K562 (cell line): Measurements from ENCODE around the gene PTGES3L. TPM values are rescaled to one million over a fixed set of nuclear protein-coding genes. Genes with fewer than 3 reads are reported as not detected.

Experiments used
- ATAC-seq: fragments of 200-7000 bp; cut with Tn5 transposase; 3 replicates; pipeline ENCODE4 v1.9.1; 2020; ENCODE audit warnings: moderate library complexity
- BruUV-seq: library from RNA; stranded (reverse); fragments of 400-500 nt; replicated peaks from 2 replicates; lab custom pipeline; 2021; lab: Mats Ljungman, UMichigan
- CTCF ChIA-PET: fragments of 300-600 bp; formaldehyde crosslinking; extraction: SDS; loops from one replicate; lab custom pipeline; 2021; ENCODE audit warnings: low intra/inter-chr PET ratio; lab: Yijun Ruan, JAX
- POLR2A ChIA-PET: fragments of 300-600, 350-650 bp; sonication (Branson Sonifier 250); formaldehyde crosslinking; extraction: SDS; loops from one replicate; lab custom pipeline; 2021; ENCODE audit warnings: antibody characterized with exemption, inconsistent platforms; lab: Yijun Ruan, JAX
- DNase-seq, 4 experiments: peaks; one replicate each; pipeline versions ENCODE4 v3.0.0 to v3.0.0-alpha.2; 2011 to 2018; ENCODE audit warnings: low spot score in 3 of 4, mixed read lengths in 3 of 4; ENCODE audit errors: extremely low read depth in 1 of 4
- FAIRE-seq: peaks from 2 replicates; lab custom pipeline; 2011; peaks lifted over from hg19 to GRCh38; lab: Jason Lieb, UNC
- H2AFZ ChIP-seq: 2 replicates; pipeline ENCODE4 v1.6.0; 2011; ENCODE audit warnings: low read depth, low read length, control low read depth, inconsistent platforms
- H3K27ac ChIP-seq: fragments of 200-600 bp; 3 replicates; pipeline ENCODE4 v1.8.0; 2011; ENCODE audit warnings: low read depth, mild to moderate bottlenecking, control low read depth, inconsistent platforms, low read length, moderate library complexity, mixed read lengths; ENCODE audit errors: extremely low read depth
- H3K27me3 ChIP-seq, 2 experiments: fragments of 300-600 bp in 1 of 2; 2 replicates in 1 of 2; 3 replicates in 1 of 2; pipeline versions ENCODE4 v1.6.0 to v1.8.0; 2011; ENCODE audit warnings: inconsistent platforms in 2 of 2, low read length in 2 of 2, mild to moderate bottlenecking in 1 of 2, mixed read lengths in 1 of 2, moderate library complexity in 1 of 2; ENCODE audit not compliant: control insufficient read depth in 2 of 2, insufficient read depth in 2 of 2
- H3K36me3 ChIP-seq: fragments of 300-600 bp; 3 replicates; pipeline ENCODE4 v1.8.0; 2011; ENCODE audit warnings: mild to moderate bottlenecking, low read length, inconsistent platforms; ENCODE audit not compliant: control insufficient read depth, insufficient read depth
- H3K4me1 ChIP-seq, 2 experiments: fragments of 200-600 bp in 1 of 2; replicated peaks in 1 of 2; 2 replicates in 1 of 2; 3 replicates in 1 of 2; pipeline versions ENCODE4 v1.5.1 to v1.8.0; 2011; ENCODE audit warnings: inconsistent platforms in 2 of 2, low read length in 2 of 2, mild to moderate bottlenecking in 1 of 2, mixed read lengths in 1 of 2, moderate library complexity in 1 of 2; ENCODE audit not compliant: control insufficient read depth in 2 of 2, insufficient read depth in 2 of 2
- H3K4me2 ChIP-seq: 2 replicates; pipeline ENCODE4 v1.6.1; 2011; ENCODE audit warnings: low read length, control low read depth, inconsistent platforms, mixed read lengths; ENCODE audit not compliant: insufficient read depth
- H3K4me3 ChIP-seq: fragments of 200-600 bp; sonication (generic), shearing (Covaris generic); 2 replicates; pipeline ENCODE4 v1.5.1; 2016; ENCODE audit warnings: control low read depth, inconsistent platforms
- H3K79me2 ChIP-seq: fragments of 200-600 bp; 3 replicates; pipeline ENCODE4 v1.8.0; 2011; ENCODE audit warnings: low read length, inconsistent platforms; ENCODE audit not compliant: control insufficient read depth, insufficient read depth
- H3K9ac ChIP-seq, 2 experiments: 2 replicates each; pipeline versions ENCODE4 v1.6.0 to v1.6.1; 2011; ENCODE audit warnings: low read depth in 2 of 2, low read length in 2 of 2, control low read depth in 1 of 2, inconsistent platforms in 1 of 2, mild to moderate bottlenecking in 1 of 2, mixed read lengths in 1 of 2; ENCODE audit not compliant: insufficient read depth in 1 of 2
- H3K9me1 ChIP-seq: one replicate; pipeline ENCODE4 v1.6.0; 2011; ENCODE audit warnings: inconsistent platforms, mild to moderate bottlenecking, low read length, moderate library complexity; ENCODE audit not compliant: control insufficient read depth, insufficient read depth
- H3K9me3 ChIP-seq: replicated peaks from 2 replicates; pipeline ENCODE4 v1.5.1; 2011; ENCODE audit warnings: low read depth, low read length, inconsistent platforms; ENCODE audit not compliant: control insufficient read depth, insufficient read depth
- H4K20me1 ChIP-seq: replicated peaks from 2 replicates; pipeline ENCODE4 v1.6.1; 2011; ENCODE audit warnings: low read length, inconsistent platforms, mixed read lengths; ENCODE audit not compliant: control insufficient read depth, insufficient read depth
- CGGBP1 ChIP-seq: fragments of 250-450 bp; sonication (Bioruptor Pico); IDR thresholded peaks from 2 replicates; pipeline ENCODE4 v1.9.0; 2021; ENCODE audit warnings: mild to moderate bottlenecking
- POLR2G ChIP-seq: fragments of 200-400 bp; formaldehyde crosslinking; IDR thresholded peaks from 2 replicates; pipeline ENCODE4 v1.6.1; 2017; ENCODE audit warnings: low read depth, mild to moderate bottlenecking, antibody characterized with exemption, low read length, moderate library complexity
- ZNF282 ChIP-seq: sonication (generic); formaldehyde crosslinking; IDR thresholded peaks from 2 replicates; pipeline ENCODE4 v1.8.1; 2023; ENCODE audit warnings: missing genetic modification reagents
- WGBS: fragments of 100-300 bp; shearing (Covaris generic); methylation state at CpG from one replicate; pipeline ENCODE4 v1.1.6; 2016; ENCODE audit warnings: low coverage, mixed read lengths; ENCODE audit not compliant: insufficient coverage; ENCODE audit errors: missing lambda C conversion rate; 5-methylcytosine and 5-hydroxymethylcytosine counted together
- in situ Hi-C: fragments of 300-500 bp; cut with MboI; formaldehyde crosslinking; loops from 4 replicates; pipeline ENCODE4 v1.15.0; 2018; ENCODE audit warnings: inconsistent platforms, mixed read lengths
- intact Hi-C: fragments of 100-400 bp; cut with micrococcal nuclease; formaldehyde crosslinking; loops from 2 replicates; pipeline ENCODE4 v1.14.2; 2022
- polyA plus RNA-seq, 8 experiments: library from polyadenylated mRNA; depleted of rRNA in 4 of 8; stranded (reverse) in 5 of 8; unstranded in 3 of 8; fragments of >200 nt; fragmentation: Nextera tagmentation in 2 of 8; fragmentation: Illumina TruSeq in 1 of 8; extraction: Ambion mirVana in 2 of 8; extraction: Trizol in 1 of 8; gene quantifications; 2 replicates each; pipeline versions ENCODE4 v1.2.1 to v1.2.3, GENCODE V29; 2011 to 2014; ENCODE audit warnings: inconsistent platforms in 1 of 8, missing spikeins in 1 of 8
- total RNA-seq, 7 experiments: library from RNA; depleted of rRNA in 6 of 7; stranded (reverse); fragments of >200 nt in 6 of 7; fragmentation: Illumina TruSeq in 2 of 7; extraction: Trizol in 2 of 7; gene quantifications; 2 replicates each; pipeline versions ENCODE4 v1.2.1 to v1.2.3, GENCODE V29; 2011 to 2021; ENCODE audit warnings: low replicate concordance in 1 of 7

The PTGES3L gene
- total and polyA plus RNA-seq, 9 of the 15 experiments (the other 6 are each of a cell fraction or from before 2014, with no cell fraction given), result 6.0 to 16.0 (median 9.6) TPM

- whole genome bisulfite sequencing, result 89% methylated on average over 8 of the region's 8 CpGs
- Histone ChIP-seq H3K27me3 (no peaks in the 10 kb centered on the region), H3K9me1 (peaks cover 4% of the 10 kb centered on the region), H3K9ac (peak overlapping the region in 1 of 2 experiments; percentile 54; a peak in 2 of 4 replicates), H3K4me3 (no peak overlapping the region), H3K79me2 (peaks cover 4% of the 10 kb centered on the region; the same call in 1 of the 3 replicates), H3K4me2 (no peak overlapping the region), H4K20me1 (peaks cover 4% of the 10 kb centered on the region; the same call in 1 of the 2 replicates), H3K36me3 (peaks cover 50% of the 10 kb centered on the region; the same call in 2 of the 3 replicates), H3K27ac (no peak overlapping the region), H2AFZ (no peak overlapping the region), H3K4me1 (peaks cover 19 to 28% of the 10 kb centered on the region in 2 experiments), H3K9me3 (no peaks in the 10 kb centered on the region; the same call in 1 of the 2 replicates)
- ATAC-seq (no peak), DNase-seq (no peak), FAIRE-seq (no peak)
- in situ Hi-C loops (loop anchor here (10.0 kb wide), 1 partner anchor 302 kb away; no protein-coding TSS in a partner anchor), intact Hi-C loops (no loop called here)
- ChIA-PET CTCF (no interaction called here), POLR2A (interaction anchor here (0.6 to 2.8 kb wide), 9 partner anchors 9 to 354 kb away, joined by 3 to 22 read pairs (median 4); partner anchors contain the start of genes BECN1, RPL27 and VAT1)
- TSS peak; percentile 13 for BruUV-seq
- peak; percentile 53; the same call in 1 of the 2 replicates for TF ChIP-seq POLR2G
- TF ChIP-seq ZNF282, result no peak
- no peak for TF ChIP-seq CGGBP1 (CRISPR knock-in tag)
- TF ChIP-seq, all 486 proteins: peak for 1
Observed at GRCh38 chr17:43013296-43013695, 33.4 kb upstream of the PTGES3L start.
